GM19467 (cell line): ENCODE results near the gene S100A12.

Source experiments
- ATAC-seq: cut with Tn5 transposase; IDR thresholded peaks from one replicate; pipeline ENCODE4 v1.9.1; 2021; ENCODE audit warnings: mild to moderate bottlenecking, moderate library complexity; ENCODE audit not compliant: unreplicated experiment

The S100A12 gene

GRCh38 chr1:153370146-153370545 lies 5.3 kb downstream of the S100A12 start:
- ATAC-seq, result no peak

- no peak for ATAC-seq
Observed at GRCh38 chr1:153368495-153368894, 6.9 kb downstream of the S100A12 start.

GRCh38 chr1:153367090-153367489 lies 8.3 kb downstream of the S100A12 start:
- no peak for ATAC-seq

GRCh38 chr1:153366261-153366660 lies 9.2 kb downstream of the S100A12 start:
- ATAC-seq, result no peak

- ATAC-seq, result no peak
Observed at GRCh38 chr1:153365696-153366095, 9.7 kb downstream of the S100A12 start.

- ATAC-seq, result no peak
Observed at GRCh38 chr1:153364766-153365666, 10.4 kb downstream of the S100A12 start.

- ATAC-seq, result no peak
Observed at GRCh38 chr1:153364156-153364555, 11.3 kb downstream of the S100A12 start.

- no peak for ATAC-seq
Observed at GRCh38 chr1:153363641-153364040, 11.8 kb downstream of the S100A12 start.

- no peak for ATAC-seq
Observed at GRCh38 chr1:153362187-153362775, 13.1 kb downstream of the S100A12 start.

- ATAC-seq, result no peak
Observed at GRCh38 chr1:153361480-153362109, 13.8 kb downstream of the S100A12 start.

- ATAC-seq, result no peak
Observed at GRCh38 chr1:153360592-153361479, 14.6 kb downstream of the S100A12 start.

GRCh38 chr1:153360190-153360589 lies 15.2 kb downstream of the S100A12 start:
- no peak for ATAC-seq

- ATAC-seq, result no peak
Observed at GRCh38 chr1:153359241-153359640, 16.2 kb downstream of the S100A12 start.

- ATAC-seq, result no peak
Observed at GRCh38 chr1:153358691-153358975, 16.8 kb downstream of the S100A12 start.

GRCh38 chr1:153357853-153358690 lies 17.3 kb downstream of the S100A12 start, which contains the start of gene S100A9:
Gene S100A9 (plus strand): TSS chr1:153357854. CDS start chr1:153358284, 430 bp downstream.
- ATAC-seq, result no peak

GRCh38 chr1:153357076-153357852 lies 18.2 kb downstream of the S100A12 start:
- no peak for ATAC-seq

- ATAC-seq, result no peak
Observed at GRCh38 chr1:153356392-153357075, 18.9 kb downstream of the S100A12 start.

GRCh38 chr1:153355445-153356071 lies 19.9 kb downstream of the S100A12 start:
- no peak for ATAC-seq
